HG03064 (cell line): ENCODE data around the gene APBB2.

Source experiments
- ATAC-seq: cut with Tn5 transposase; IDR thresholded peaks from one replicate; pipeline ENCODE4 v1.9.1; 2021; ENCODE audit warnings: low read depth; ENCODE audit not compliant: unreplicated experiment

The APBB2 gene

DNA sequence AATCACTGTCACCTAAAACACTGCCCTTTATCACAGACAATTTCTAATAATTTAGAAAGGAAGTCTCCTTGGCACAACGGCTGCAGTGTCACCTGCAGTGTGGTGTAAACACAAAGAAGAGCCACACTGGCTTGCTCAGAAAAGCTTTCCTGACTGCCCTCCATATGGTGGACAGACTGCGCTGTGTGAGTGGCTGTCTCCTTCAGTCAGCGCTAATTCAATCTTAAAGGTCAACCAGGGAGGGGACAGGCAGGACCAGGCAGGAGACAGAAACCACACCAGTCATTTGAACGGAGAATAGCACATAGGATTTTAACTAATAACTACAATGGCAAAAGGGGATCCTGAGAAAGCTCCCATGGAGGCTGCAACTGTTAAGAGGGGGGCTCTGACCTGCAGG lies 332.5 kb downstream of the APBB2 start:
- ATAC-seq = no peak

DNA sequence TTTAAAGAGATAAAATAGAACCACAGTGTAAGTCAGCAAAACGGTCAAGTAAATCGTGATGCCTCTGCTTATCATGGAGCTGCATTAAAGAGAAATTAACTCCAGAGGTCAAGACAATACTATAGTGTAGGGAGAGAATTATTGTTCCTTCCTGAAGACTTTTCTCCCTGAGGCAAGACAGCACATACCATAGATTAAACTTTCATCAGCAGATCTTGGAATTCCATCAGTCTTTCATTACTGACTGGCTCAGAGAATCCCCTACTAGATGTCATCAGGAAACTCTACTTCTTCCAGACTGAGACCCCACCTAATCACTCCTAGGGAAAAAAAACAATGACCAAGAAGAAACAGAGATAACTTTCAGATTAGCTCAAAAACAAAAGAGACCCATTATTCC lies 333.2 kb downstream of the APBB2 start:
- no peak for ATAC-seq

DNA sequence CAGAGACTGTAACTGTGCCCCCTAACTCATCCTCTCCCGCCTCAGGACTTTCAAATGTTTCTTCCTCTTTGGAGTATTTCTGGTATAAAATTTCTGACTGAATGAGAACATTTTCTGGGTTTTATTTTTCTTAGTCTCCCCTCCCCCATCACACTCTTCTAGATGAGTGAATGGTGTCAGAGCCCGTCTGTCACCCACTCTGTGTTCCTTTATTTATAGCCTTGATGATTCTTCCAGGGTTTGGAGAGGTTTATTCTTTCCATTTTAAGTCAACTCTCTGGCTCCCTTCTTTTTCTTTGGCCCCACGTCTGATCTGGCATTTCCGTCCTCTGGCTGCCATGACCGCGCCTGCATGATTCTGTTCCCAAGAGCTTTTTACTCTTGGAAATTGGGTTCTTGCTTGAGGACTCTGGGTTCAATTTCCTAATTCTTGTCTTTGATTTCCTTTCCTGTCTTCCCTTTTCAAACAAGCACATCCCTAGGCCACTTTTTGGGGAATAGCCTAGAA lies 335.7 kb downstream of the APBB2 start:
- no peak for ATAC-seq

DNA sequence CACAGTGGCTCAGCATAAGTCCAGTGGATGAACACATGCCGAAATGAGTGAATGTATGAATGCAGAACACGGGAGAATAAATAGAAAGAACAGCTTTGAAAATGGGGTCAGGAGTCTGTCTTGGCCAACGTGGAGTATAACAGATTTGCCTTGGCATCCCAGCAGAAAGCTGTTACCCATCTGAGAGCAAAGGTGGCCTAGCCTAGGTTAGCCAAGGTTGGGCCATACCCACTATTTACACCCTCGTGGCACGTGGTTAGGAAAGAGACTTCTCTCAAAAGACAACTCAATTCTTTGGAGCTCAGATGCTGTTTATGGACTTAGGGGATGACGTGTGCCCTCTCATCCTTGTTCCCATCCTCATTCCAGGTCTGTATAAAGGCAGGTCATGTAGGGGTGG lies 337.3 kb downstream of the APBB2 start:
- no peak for ATAC-seq

DNA sequence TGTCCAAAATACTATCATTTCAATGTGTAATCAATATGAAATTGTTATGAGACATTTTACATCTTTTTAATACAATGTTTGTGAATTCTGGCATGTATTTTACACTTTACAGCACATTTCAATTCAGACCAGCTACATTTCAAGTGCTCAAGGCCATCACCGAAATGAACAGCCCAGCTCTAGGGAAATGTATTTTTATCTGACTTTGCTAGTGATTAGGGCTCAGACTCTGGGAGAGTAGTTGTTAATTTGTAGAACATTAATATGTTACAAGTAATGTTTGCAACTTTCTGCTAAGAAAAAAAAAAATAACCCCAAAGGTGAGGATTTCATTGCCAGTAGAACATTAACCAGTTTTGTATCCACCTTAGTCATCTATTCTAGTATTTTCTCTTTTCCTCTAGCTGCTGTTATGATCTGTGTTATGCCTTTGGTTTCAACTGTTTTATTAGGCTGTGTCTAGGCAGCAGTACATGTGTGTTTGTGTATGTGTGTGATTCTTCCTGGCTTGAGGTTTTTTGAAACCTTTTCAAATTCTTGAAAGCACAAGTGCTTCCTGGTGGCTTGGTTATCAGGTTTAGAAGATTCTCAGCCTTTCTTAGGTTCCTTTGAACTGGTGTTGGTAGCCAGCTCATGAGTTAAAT lies 338.7 kb downstream of the APBB2 start:
- ATAC-seq = no peak

DNA sequence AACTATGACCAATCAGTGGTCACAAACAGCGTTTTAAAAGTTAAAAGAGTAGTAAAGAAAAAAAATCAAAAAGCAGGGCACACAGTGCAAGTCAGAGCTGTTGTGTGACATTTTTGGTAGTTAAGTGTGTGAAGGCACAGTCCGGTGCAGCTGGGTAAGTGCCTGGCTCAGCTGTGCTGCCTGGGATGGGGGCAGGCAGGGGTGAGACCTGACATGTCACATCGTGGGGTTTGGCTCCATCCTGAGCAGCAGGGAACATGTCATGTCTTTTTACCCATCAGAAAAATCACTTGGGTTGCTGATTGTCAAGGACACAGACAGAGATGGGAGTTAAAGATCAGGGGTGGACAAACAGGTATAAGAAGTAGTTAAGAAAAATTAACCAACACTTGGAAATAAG lies 339.4 kb downstream of the APBB2 start:
- no peak for ATAC-seq

DNA sequence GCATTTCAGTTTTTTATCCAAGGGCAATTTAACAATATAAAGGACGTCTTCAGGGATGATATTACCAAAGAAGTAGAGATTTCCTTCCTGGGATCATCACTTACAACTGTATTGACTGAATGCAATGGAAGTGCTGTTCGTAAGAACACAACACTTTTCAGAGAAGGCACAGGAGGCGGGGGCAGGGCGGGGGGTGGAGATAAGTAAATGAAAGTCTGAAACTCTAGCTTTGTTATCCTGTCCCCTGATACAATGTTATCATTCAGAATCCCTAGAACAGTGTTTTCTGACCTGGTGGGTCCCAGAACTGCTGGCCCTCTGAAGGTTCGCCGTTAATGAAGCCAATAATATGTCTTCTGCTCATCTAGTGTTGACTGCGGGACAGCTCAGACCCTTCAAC lies 340.0 kb downstream of the APBB2 start:
- no peak for ATAC-seq

DNA sequence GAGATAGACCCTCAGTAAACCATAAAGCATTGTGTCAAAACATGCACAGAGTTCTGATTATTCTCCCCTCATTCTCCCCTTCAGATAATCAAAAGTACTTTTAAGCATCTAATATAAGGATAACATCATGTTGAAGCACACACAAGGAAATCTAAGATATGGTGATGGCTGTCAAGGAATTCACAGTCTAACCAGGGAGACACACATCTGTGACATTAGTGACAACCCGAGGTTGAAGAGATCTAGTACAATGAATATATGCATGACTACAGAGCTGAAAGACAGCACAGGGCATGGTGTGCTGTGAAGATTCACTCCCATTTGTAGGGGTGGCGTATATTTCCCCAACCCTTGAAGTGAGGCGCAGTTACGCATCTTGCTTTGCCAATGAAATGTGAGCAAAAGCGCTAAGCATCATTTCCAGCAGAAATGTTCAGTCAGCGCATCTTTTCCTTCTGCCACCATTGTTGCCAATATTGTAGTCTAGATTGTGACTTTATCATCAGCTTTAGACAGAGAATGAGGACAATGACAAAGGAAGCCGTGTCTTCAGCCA lies 342.6 kb downstream of the APBB2 start:
- no peak for ATAC-seq

DNA sequence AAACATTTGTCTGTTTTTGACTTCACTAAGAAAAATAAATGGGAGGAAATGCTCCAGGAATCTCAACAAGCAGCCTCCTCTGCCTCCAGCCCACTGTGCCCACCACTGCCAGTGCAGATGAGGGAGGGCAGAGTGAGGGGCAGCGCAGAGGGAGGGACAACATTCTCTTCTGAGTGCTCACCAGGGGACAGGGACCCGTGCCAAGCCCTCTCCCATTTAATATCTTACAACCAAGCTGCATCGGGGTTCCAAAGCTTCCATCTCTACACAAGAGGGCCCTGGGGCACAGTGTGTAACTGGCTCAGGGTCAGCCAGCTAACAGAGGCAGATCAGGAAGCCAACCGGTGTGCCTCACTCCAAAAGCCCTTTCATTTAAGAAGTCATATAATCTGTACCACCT lies 344.2 kb downstream of the APBB2 start:
- ATAC-seq = no peak

DNA sequence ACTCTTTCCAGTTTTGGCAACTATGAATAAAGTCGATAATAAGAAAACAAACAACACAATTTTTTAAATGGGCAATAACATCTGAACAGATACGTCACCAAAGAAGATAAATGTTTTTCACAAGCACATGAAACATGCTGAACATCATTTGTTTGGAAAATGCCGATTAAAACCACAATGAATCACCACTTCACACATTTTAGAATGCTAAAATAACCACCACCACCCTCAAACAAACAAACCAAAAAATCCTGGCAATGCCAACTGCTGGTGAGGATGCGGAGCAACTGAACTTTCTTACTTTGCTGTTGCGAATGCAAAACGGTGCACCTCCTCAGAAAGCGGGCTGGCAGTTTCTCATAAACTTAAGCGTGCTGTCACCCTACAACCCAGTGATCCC lies 348.6 kb downstream of the APBB2 start:
- ATAC-seq = no peak

DNA sequence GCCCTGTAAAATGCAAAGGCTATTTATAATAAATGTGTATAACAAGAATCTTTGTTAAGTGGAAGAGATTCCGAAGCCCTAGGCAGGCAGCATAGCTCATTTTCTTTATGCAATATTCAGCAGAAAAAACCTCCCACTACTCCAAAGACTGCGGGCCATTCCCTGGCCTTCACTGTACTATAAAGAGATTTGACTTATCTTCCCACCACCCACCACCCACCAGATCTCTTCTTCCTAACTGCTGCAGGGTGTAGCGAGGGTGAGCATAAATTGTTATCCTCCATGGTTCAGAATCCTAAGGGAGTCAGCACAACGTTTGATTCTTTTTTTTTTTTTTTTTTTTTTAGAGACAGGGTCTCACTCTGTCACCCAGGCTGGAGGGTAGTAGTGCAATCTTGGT lies 349.8 kb downstream of the APBB2 start:
- ATAC-seq = no peak

DNA sequence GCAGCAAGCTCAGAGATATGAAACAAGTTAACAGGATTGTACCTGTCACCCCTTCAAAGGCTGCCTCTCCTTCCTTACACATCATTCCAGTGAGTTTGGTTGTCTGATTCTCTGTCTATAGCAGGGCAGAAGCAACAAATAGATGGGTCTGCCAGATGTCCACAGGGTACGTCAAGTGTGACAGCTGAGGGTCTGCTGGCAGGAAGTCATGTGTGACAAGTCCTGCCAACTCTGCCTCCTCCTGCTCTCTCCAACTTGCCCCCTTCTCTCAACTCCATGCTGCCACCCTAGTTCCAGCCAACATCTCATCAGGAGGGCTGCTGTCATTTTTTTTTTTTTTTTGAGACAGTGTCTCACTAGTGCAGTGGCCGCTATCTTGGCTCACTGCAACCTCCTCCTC lies 355.4 kb downstream of the APBB2 start:
- no peak for ATAC-seq

DNA sequence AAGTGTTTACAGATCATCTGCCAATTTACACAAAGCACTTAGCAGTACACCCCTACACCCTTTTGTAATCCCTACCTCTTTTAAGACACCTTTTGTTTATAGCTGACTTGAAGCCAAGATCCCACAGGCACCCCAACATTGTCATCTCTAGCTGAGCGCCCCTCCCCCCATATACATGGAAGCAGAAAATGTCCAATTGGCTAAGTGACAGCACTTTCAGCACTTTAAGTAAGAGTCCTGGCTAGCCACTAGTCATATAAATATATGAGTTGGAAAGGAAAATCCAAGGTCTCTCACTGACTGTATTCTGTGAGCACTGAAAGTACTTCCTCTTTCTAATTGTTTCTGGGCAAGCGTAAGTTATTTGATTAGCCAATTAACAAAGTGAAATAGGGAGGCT lies 356.4 kb downstream of the APBB2 start:
- ATAC-seq = no peak

DNA sequence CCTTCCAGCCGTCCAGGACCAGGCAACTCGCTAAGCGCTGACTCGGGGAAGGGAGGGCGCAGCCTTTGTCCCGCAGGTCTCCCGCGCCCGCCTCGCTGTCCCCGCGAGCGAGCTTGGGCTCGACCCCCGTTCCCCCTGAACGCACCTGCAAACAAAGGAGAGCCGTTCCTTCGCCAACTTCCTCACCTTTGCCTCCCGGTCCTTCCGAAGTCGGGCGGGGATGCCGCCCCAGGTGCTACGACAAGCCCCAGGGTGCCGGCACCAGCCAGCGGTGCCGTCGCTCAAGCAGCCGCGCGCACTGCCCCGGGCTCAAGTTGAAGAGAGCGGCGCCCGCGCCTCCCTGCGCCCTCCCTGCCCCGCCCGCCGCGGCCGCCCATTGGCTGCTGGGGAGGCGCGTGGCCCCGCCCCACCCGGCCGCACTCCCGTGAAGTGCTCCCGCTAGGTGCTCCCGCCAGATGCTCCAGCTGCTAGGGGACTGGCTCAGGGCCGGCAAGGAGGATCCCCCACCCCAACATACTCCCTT lies 357.4 kb downstream of the APBB2 start:
- no peak for ATAC-seq

DNA sequence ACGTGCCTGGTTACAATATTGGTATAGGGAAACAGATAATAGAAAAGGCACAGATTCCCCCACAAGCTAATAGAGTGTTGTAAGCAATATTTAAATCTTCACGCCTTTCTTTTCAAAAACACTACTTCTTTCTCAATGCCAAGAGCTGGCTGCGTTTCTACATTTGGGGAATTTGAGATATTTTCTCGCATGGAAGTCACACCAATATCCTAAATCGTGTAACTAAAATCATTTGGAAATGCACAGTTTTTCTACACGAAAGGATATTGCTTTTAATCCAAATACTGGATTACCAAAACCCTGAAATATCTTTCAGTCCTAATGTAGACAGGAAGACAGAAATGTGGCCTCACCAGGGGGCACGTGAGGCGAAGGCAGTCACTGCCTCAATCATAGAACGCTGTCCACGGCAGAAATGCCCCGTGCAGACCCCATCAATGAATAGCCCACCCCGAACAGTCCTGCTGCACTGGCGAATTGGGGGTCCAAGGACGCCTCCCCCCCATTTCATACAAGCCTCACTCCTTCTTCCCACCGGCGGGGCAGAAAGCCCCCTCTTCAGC lies 358.0 kb downstream of the APBB2 start:
- no peak for ATAC-seq

DNA sequence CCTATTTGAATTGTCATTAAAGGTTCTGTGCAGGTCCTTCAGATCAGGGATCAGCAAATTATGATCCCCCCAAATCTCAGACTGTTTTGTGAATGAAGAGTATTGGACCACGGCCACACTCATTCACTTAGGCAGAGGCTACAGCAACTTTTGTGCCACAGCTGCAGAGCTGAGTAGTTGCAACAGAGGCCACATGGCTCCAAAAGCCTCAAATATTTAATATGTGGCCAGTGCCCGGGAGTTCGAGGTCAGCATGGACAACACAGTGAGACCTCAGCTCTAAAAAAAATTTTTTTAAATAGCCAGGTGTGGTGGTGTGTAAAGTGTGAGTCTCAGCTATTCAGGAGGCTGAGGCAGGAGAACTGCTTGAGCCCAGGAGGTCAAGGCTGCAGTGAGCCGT lies 363.8 kb downstream of the APBB2 start:
- no peak for ATAC-seq

DNA sequence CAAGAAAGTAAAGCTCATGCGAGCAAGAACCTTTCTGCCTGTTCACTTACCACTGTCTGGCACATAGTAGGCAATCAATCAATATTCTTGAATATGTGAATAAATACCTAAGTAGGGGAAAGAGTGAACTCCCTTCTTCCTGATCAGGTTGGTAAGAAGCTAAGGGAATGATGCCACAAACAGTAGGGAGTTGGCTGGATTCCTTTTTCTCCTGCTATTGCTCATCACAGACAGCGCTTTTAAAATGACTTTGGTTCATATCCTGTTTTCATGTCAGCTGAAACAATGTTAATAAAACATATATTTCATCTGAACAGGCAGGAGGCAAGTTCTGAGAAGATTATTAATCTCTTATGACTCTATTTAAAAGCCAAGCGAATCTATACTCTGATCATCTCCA lies 365.4 kb downstream of the APBB2 start:
- ATAC-seq = no peak

DNA sequence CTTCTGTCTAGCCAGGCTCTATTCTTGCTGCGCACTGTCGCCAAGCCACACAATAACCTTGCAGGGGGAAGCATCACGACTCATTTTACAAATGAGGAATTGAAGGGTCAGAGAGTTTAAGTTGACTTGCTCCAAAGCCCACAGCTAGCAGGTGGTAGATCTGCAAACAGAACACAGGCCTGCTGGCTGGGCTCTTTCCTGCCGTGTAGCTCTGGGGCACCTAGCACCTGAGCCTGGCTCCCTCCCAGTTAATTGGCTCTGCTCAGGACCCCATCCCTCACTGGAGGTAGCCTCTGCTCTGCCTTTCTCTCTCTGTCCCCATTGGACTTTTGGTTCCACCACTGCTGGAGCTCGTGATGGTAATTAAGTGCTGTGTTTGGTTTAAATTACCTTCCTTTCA lies 366.1 kb downstream of the APBB2 start:
- no peak for ATAC-seq

DNA sequence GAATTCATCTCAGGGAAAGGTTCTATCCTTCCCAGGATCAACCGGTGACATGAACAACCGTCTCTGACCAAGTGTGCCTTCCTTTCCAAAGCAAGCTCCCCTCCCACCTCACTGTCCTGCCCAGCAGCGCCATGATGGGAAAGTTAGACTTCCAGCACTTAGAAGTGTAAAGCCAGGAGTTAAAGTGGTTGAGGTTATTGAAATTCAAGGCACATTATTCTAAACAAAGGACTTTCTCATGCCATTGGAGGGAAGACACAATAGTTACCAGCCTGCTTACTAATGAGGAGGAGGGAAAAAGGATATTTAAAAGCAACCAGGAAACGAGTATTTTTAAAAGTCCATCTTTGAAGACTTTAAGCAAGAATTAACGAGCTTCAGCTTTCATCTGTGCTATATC lies 367.8 kb downstream of the APBB2 start:
- no peak for ATAC-seq

DNA sequence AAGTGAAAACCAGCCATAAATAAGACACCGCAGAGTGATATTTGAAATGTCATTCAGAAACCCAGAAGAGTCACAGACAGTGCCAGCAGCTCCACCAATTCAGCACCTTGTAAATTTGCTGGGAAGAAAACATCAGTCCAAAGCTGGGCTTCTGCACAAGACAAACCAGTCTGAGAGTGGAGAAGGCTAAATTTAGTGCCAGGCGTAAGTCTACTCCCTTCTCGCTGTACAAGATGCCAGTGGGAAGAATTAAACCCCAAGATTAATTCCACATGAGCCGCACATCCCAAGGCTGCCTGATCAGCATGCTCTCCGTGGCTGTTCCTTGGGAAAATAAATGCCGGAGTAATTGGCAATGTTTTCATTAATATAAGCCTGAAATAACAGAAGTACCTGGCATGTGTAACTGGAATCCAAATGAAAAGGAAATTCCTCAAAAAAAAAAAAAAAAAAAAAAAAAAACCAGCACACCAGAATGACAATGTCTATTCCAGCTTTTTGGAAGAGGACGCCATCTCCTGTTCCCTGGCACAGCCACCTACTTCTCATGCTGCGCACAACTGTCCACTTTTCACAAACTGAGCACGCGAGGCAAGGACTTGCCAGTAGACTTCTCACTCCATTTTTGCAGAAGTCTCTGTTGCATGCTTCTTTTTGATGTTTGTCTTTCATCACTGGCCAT lies 369.0 kb downstream of the APBB2 start:
- ATAC-seq = no peak

DNA sequence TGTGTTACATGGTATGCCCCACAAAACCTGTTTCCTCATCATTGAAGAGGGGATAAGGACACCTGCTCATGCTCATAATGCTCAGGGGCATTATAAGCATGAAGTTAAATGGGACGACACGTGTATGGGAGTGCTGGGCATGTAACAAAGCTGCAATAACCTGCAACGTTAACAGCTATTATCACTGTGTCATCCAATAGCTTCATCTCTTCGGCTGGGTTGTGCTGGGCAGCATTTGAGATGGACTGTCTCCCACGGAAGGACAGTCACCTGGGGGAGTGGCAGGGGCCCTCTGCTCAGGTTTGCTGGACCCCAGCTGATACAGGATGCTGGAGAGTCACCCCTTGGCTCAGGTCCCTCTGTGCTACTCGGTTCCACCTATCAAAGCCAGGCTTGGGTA lies 370.1 kb downstream of the APBB2 start:
- no peak for ATAC-seq

DNA sequence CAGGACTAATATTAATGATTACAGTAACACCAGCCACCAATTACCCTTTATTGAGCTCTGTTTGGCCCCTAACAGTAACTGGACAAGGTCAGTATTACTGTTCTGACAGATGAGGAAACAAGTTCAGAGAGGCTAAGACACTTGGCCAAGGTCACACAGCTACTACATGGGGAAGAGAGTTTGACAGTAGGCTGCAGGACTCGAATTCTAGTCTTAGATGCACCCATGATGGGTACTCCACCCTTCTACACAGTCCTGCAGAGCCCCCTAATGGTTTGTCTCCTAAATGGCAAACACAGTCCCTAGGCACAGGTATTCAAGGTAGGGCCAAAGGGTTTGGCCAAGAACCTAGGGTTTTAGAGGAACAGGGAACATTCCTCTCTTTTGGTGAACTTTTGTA lies 370.6 kb downstream of the APBB2 start:
- ATAC-seq = no peak
